Measurements from ENCODE around the gene DPH3. TPM values are rescaled to one million over a fixed set of nuclear protein-coding genes. Genes with fewer than 3 reads are reported as not detected.

The DPH3 gene
- total and polyA plus RNA-seq, 9 of the 15 experiments (the other 6 are each of a cell fraction or from before 2014, with no cell fraction given) = 15.9 to 131 (median 38.7) TPM

DNA sequence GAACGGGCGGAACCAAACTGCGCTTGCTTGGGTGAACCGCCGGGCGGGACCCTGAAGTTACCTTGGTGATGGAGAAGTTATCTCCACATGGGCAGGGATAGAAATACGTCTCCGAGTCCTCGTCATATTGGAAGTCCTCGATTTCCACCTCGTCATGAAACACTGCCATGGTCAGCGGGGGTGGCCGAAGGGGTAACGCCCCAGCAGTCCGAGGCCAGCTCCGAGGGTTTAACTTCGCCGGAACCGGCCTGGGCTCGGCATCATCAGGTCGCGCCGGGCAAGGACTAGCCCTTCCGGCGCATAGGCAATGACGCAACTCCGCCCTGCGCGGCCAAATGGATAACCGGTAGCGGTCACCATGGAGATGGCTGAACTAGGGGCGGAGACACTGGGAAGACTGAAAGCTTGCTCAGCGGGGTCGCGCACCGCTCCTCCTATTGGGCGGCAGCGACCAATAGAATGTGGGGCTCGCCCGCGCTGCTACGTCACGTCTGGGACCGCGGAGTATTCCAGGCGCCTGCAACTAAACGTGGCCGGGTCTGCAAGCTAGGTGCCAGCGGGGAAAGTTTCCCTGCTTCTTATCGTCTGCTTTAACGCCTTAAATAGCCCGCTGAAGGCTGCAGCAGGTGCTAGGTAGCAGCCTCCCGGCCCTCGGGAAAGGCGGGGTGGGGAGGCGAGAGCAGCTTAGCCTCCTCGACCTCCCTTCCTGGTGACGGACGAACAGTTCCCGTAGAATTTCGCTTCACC is at the start of gene DPH3, which contains the start of gene OXNAD1 (continued):
- TF ChIP-seq, protein P1, sequence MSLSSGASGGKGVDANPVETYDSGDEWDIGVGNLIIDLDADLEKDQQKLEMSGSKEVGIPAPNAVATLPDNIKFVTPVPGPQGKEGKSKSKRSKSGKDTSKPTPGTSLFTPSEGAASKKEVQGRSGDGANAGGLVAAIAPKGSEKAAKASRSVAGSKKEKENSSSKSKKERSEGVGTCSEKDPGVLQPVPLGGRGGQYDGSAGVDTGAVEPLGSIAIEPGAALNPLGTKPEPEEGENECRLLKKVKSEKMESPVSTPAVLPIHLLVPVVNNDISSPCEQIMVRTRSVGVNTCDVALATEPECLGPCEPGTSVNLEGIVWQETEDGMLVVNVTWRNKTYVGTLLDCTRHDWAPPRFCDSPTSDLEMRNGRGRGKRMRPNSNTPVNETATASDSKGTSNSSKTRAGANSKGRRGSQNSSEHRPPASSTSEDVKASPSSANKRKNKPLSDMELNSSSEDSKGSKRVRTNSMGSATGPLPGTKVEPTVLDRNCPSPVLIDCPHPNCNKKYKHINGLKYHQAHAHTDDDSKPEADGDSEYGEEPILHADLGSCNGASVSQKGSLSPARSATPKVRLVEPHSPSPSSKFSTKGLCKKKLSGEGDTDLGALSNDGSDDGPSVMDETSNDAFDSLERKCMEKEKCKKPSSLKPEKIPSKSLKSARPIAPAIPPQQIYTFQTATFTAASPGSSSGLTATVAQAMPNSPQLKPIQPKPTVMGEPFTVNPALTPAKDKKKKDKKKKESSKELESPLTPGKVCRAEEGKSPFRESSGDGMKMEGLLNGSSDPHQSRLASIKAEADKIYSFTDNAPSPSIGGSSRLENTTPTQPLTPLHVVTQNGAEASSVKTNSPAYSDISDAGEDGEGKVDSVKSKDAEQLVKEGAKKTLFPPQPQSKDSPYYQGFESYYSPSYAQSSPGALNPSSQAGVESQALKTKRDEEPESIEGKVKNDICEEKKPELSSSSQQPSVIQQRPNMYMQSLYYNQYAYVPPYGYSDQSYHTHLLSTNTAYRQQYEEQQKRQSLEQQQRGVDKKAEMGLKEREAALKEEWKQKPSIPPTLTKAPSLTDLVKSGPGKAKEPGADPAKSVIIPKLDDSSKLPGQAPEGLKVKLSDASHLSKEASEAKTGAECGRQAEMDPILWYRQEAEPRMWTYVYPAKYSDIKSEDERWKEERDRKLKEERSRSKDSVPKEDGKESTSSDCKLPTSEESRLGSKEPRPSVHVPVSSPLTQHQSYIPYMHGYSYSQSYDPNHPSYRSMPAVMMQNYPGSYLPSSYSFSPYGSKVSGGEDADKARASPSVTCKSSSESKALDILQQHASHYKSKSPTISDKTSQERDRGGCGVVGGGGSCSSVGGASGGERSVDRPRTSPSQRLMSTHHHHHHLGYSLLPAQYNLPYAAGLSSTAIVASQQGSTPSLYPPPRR (CRISPR knock-in tag; IDR thresholded peaks at IDR 0.05; ENCODE audit: borderline replicate concordance) = no peak
- peak; percentile 97 for TF ChIP-seq RBFOX2 (IDR thresholded peaks at IDR 0.05; ENCODE audit: low read depth, low read length)
- TF ChIP-seq, protein P2, sequence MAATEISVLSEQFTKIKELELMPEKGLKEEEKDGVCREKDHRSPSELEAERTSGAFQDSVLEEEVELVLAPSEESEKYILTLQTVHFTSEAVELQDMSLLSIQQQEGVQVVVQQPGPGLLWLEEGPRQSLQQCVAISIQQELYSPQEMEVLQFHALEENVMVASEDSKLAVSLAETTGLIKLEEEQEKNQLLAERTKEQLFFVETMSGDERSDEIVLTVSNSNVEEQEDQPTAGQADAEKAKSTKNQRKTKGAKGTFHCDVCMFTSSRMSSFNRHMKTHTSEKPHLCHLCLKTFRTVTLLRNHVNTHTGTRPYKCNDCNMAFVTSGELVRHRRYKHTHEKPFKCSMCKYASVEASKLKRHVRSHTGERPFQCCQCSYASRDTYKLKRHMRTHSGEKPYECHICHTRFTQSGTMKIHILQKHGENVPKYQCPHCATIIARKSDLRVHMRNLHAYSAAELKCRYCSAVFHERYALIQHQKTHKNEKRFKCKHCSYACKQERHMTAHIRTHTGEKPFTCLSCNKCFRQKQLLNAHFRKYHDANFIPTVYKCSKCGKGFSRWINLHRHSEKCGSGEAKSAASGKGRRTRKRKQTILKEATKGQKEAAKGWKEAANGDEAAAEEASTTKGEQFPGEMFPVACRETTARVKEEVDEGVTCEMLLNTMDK (IDR thresholded peaks at IDR 0.05; ENCODE audit: borderline replicate concordance, insufficient read depth, low read depth, low read length, poor library complexity, severe bottlenecking) = no peak
- TF ChIP-seq, protein P3, sequence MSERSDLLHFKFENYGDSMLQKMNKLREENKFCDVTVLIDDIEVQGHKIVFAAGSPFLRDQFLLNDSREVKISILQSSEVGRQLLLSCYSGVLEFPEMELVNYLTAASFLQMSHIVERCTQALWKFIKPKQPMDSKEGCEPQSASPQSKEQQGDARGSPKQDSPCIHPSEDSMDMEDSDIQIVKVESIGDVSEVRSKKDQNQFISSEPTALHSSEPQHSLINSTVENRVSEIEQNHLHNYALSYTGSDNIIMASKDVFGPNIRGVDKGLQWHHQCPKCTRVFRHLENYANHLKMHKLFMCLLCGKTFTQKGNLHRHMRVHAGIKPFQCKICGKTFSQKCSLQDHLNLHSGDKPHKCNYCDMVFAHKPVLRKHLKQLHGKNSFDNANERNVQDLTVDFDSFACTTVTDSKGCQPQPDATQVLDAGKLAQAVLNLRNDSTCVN (CRISPR knock-in tag; IDR thresholded peaks at IDR 0.05) = no peak
- TF ChIP-seq, protein P4, sequence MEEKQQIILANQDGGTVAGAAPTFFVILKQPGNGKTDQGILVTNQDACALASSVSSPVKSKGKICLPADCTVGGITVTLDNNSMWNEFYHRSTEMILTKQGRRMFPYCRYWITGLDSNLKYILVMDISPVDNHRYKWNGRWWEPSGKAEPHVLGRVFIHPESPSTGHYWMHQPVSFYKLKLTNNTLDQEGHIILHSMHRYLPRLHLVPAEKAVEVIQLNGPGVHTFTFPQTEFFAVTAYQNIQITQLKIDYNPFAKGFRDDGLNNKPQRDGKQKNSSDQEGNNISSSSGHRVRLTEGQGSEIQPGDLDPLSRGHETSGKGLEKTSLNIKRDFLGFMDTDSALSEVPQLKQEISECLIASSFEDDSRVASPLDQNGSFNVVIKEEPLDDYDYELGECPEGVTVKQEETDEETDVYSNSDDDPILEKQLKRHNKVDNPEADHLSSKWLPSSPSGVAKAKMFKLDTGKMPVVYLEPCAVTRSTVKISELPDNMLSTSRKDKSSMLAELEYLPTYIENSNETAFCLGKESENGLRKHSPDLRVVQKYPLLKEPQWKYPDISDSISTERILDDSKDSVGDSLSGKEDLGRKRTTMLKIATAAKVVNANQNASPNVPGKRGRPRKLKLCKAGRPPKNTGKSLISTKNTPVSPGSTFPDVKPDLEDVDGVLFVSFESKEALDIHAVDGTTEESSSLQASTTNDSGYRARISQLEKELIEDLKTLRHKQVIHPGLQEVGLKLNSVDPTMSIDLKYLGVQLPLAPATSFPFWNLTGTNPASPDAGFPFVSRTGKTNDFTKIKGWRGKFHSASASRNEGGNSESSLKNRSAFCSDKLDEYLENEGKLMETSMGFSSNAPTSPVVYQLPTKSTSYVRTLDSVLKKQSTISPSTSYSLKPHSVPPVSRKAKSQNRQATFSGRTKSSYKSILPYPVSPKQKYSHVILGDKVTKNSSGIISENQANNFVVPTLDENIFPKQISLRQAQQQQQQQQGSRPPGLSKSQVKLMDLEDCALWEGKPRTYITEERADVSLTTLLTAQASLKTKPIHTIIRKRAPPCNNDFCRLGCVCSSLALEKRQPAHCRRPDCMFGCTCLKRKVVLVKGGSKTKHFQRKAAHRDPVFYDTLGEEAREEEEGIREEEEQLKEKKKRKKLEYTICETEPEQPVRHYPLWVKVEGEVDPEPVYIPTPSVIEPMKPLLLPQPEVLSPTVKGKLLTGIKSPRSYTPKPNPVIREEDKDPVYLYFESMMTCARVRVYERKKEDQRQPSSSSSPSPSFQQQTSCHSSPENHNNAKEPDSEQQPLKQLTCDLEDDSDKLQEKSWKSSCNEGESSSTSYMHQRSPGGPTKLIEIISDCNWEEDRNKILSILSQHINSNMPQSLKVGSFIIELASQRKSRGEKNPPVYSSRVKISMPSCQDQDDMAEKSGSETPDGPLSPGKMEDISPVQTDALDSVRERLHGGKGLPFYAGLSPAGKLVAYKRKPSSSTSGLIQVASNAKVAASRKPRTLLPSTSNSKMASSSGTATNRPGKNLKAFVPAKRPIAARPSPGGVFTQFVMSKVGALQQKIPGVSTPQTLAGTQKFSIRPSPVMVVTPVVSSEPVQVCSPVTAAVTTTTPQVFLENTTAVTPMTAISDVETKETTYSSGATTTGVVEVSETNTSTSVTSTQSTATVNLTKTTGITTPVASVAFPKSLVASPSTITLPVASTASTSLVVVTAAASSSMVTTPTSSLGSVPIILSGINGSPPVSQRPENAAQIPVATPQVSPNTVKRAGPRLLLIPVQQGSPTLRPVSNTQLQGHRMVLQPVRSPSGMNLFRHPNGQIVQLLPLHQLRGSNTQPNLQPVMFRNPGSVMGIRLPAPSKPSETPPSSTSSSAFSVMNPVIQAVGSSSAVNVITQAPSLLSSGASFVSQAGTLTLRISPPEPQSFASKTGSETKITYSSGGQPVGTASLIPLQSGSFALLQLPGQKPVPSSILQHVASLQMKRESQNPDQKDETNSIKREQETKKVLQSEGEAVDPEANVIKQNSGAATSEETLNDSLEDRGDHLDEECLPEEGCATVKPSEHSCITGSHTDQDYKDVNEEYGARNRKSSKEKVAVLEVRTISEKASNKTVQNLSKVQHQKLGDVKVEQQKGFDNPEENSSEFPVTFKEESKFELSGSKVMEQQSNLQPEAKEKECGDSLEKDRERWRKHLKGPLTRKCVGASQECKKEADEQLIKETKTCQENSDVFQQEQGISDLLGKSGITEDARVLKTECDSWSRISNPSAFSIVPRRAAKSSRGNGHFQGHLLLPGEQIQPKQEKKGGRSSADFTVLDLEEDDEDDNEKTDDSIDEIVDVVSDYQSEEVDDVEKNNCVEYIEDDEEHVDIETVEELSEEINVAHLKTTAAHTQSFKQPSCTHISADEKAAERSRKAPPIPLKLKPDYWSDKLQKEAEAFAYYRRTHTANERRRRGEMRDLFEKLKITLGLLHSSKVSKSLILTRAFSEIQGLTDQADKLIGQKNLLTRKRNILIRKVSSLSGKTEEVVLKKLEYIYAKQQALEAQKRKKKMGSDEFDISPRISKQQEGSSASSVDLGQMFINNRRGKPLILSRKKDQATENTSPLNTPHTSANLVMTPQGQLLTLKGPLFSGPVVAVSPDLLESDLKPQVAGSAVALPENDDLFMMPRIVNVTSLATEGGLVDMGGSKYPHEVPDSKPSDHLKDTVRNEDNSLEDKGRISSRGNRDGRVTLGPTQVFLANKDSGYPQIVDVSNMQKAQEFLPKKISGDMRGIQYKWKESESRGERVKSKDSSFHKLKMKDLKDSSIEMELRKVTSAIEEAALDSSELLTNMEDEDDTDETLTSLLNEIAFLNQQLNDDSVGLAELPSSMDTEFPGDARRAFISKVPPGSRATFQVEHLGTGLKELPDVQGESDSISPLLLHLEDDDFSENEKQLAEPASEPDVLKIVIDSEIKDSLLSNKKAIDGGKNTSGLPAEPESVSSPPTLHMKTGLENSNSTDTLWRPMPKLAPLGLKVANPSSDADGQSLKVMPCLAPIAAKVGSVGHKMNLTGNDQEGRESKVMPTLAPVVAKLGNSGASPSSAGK (IDR thresholded peaks at IDR 0.05) = peak; percentile 7; the same call in 1 of the 2 replicates

All from K562 (cell line).